Left ventricle myocardium superior (tissue), 1 donor: Measurements from ENCODE around the gene MS4A4A. TPM values are rescaled to one million over a fixed set of nuclear protein-coding genes. Genes with fewer than 3 reads are reported as not detected.

Source experiments
- ATAC-seq: fragments of 200-7000 bp; cut with Tn5 transposase; one replicate; pipeline ENCODE4 v1.9.1; 2020; ENCODE audit warnings: mild to moderate bottlenecking, moderate library complexity
- DNase-seq: peaks from one replicate; pipeline ENCODE4 v3.0.0-alpha.2; 2020
- intact Hi-C: fragments of 100-400 bp; cut with micrococcal nuclease; formaldehyde crosslinking; loops from one replicate; pipeline ENCODE4 v1.11.0; 2022
- total RNA-seq: library from RNA; stranded (reverse); fragmentation: NEBNext Ultra II Directional; extraction: Animal tissue kit (Norgen Biotek cat#: 25700); gene quantifications from one replicate; pipeline ENCODE4 v1.2.1, GENCODE V29; 2021
- donor health status: DM: no; HTN: yes; CAD: no; lungs with severe emphysema.

The MS4A4A gene
- total RNA-seq, 1 donor from 2014 or later, result 13.4 TPM

GRCh38 chr11:60343094-60343704 lies 62.7 kb downstream of the MS4A4A start:
- ATAC-seq, result no peak
- DNase-seq, result no peak
- intact Hi-C loops, result no loop called here

GRCh38 chr11:60344146-60344545 lies 63.7 kb downstream of the MS4A4A start:
- intact Hi-C loops, result no loop called here
- DNase-seq (no peak), ATAC-seq (no peak)

GRCh38 chr11:60345489-60345888 lies 65.0 kb downstream of the MS4A4A start:
- intact Hi-C loops, result no loop called here
- DNase-seq, result peak; percentile 36
- no peak for ATAC-seq

- no peak for DNase-seq
- intact Hi-C loops, result no loop called here
- no peak for ATAC-seq
These were observed 66.8 kb downstream of the MS4A4A start for GRCh38 chr11:60347084-60347797.

GRCh38 chr11:60348116-60348515 lies 67.7 kb downstream of the MS4A4A start:
- ATAC-seq, result no peak
- DNase-seq, result no peak
- intact Hi-C loops, result no loop called here

- intact Hi-C loops, result no loop called here
- ATAC-seq, result no peak
- no peak for DNase-seq
These were observed 69.5 kb downstream of the MS4A4A start for GRCh38 chr11:60349990-60350389.

GRCh38 chr11:60357771-60358170 lies 77.3 kb downstream of the MS4A4A start:
- DNase-seq, result no peak
- intact Hi-C loops, result no loop called here
- no peak for ATAC-seq

Other genes with a start within 250 kb of the MS4A4A start
- not detected for gene OOSP2, start 240.3 kb upstream of the MS4A4A start, total RNA-seq
- not detected for gene MS4A3, start 224.0 kb upstream of the MS4A4A start, total RNA-seq
- 0.42 TPM for gene MS4A2, start 192.0 kb upstream of the MS4A4A start, total RNA-seq
- 49.3 TPM for gene MS4A6A, start 97.6 kb upstream of the MS4A4A start, total RNA-seq
- 0.79 TPM for gene MS4A4E, start 37.5 kb upstream of the MS4A4A start, total RNA-seq
- not detected for gene MS4A6E, start 46.6 kb downstream of the MS4A4A start, total RNA-seq
- gene MS4A7, start 97.9 kb downstream of the MS4A4A start, total RNA-seq, result 13.0 TPM
- 0.52 TPM for gene MS4A14, start 115.8 kb downstream of the MS4A4A start, total RNA-seq
- not detected for gene MS4A5, start 148.9 kb downstream of the MS4A4A start, total RNA-seq
- not detected for gene MS4A1, start 175.2 kb downstream of the MS4A4A start, total RNA-seq
- not detected for gene MS4A12, start 212.1 kb downstream of the MS4A4A start, total RNA-seq
- not detected for gene MS4A13, start 234.7 kb downstream of the MS4A4A start, total RNA-seq